D721Med (cell line): ENCODE measurements around the gene JMJD8.

ENCODE experiments used
- DNase-seq: peaks from one replicate; pipeline ENCODE4 v3.0.0; 2011; ENCODE audit warnings: low spot score; ENCODE audit not compliant: insufficient read length
- FAIRE-seq: peaks from 2 replicates; lab custom pipeline; 2011; peaks lifted over from hg19 to GRCh38; lab: Jason Lieb, UNC
- CTCF ChIP-seq: IDR thresholded peaks from 2 replicates; pipeline ENCODE4 v1.5.1; 2012; ENCODE audit warnings: mild to moderate bottlenecking, control low read depth; ENCODE audit not compliant: insufficient read depth; ENCODE audit errors: missing control alignments

The JMJD8 gene

GRCh38 chr16:685967-686366 lies 1.8 kb upstream of the JMJD8 start:
- FAIRE-seq (no peak), DNase-seq (no peak)
- peak; percentile 43 for TF ChIP-seq CTCF

DNA sequence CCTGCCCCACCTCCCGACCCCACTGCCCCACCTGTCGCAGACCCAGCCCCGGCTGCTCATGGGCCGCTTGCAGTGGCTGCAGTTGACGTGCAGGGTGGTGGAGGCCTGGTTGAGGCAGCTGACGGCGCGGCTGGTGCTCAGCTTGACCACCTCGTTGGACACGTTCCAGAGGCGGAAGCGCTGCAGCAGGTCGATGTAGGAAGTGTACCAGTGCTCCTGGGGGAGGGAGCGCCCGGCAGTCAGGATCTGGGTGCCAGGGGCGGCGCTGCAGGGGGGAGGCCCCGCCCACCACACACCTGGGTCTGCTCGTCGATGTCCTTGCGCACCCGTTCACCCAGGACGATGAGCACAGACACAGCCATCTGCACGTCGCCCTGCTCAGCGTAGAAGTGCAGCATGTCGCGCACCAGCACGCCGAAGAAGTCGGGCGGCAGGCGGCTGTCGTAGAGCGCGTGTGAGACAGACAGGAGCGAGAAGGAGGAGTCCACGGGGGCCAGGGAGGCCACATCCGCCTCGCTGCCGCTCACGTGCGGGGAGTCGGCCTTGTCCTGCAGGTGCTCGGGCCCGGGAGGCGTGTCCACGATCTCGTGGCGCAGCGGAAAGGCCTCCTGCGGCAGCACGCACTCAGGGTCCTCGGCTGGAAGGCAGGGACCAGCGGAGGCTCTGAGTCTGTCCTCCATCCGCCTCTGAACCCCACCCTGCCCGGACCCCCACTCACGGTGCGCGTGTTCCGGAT lies 995 bp upstream of the JMJD8 start:
- DNase-seq (no peak), FAIRE-seq (no peak)
- TF ChIP-seq CTCF = no peak

DNA sequence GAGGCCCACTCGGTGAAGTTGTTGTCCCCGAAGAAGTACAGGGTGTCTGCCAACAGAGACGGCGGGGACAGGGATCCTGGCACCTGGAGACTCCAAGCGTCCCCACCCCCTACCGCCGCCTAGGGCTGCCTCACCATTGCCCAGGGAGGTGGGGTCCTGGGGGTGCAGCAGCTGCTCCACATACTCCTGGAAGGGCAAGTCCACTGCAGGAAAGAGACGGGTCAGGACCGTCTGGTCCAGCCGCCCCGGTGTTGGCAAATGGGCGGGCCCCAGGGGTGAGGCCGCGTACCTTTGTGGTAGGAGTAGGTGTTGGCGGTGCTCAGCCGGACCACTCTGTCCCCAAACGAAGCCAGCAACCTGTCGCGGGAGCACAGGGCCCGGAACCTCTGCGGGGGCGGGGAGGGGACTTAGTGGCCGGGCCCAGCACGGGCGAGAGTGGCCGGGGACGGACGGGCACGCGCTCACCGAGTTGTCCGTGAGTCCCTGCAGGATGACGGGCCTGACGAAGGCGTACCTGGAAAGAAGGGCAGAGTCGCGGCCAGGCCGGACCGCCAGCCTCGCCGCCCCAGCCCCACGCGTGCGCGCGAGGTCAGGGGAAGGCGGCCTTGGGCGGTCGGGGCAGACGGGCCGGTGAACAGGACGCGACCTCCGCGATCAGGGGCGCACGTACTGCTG lies 601 bp downstream of the JMJD8 start:
- DNase-seq (no peak), FAIRE-seq (no peak)
- TF ChIP-seq CTCF = no peak

DNA sequence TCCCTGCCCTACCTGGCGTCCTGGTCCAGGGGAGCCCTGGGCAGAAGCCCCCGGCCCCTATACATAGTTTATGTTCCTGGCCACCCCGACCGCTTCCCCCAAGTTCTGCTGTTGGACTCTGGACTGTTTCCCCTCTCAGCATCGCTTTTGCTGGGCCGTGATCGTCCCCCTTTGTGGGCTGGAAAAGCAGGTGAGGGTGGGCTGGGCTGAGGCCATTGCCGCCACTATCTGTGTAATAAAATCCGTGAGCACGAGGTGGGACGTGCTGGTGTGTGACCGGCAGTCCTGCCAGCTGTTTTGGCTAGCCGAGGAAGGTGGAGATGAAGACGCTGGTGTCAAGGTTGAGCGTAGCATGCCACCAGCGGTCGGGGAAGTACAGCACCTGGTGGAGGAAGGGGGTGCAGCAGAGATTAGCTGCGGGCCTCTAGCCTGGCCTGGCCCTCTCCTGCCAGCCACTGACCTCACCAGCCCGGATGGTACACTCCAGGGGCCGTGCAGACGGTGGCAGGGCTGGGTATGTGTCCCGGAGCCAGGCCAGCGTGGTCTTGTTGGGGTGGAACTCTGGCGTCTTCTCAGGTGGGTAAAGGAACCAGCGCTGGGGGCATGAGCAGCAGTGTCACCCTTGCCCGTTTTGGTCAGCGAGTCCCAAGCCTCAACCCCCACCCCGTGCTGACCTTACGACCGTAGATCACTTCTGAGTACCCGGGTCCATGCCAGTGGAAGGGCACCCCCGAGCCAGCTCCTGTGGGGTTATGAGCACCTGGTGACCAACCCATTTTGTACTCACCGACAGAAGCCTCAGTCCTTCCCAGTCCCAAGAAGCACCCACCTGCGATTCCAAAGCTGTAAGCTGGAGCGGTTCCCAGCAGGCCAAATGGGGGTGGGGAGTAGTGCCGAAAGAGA lies 1.4 kb downstream of the JMJD8 start:
- no peak for FAIRE-seq
- no peak for DNase-seq
- TF ChIP-seq CTCF = no peak

GRCh38 chr16:681746-682427 lies 2.2 kb downstream of the JMJD8 start:
- no peak for TF ChIP-seq CTCF
- FAIRE-seq = no peak

DNA sequence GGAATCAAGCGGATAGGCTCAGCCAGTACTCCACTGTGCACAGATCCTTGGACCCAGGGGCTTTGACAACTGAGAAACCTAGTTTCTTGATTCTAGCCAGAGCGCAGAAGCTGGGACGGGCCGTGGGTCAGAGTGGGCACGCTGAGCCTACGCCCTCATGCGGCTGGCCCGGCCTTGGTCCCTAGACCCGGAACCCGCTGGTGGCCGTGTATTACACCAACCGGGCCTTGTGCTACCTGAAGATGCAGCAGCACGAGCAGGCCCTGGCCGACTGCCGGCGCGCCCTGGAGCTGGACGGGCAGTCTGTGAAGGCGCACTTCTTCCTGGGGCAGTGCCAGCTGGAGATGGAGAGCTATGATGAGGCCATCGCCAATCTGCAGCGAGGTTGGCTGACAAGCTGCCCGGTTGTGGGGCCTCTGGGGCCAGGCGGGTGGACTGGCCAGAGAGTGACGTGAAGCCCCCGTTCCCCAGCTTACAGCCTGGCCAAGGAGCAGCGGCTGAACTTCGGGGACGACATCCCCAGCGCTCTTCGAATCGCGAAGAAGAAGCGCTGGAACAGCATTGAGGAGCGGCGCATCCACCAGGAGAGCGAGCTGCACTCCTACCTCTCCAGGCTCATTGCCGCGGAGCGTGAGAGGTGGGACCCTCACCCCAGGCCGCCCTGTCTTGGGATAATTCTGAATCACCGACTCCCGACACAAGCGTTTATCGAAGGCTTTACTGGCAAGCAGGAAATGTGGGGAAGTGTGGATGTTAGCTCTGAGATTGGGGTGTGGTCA lies 3.0 kb downstream of the JMJD8 start:
- FAIRE-seq = no peak
- no peak for DNase-seq
- TF ChIP-seq CTCF = no peak

More at GRCh38 chr16:681746-682427, 2.2 kb downstream of the JMJD8 start:
- DNase-seq = no peak
